Spleen (tissue), 11 donors: ENCODE results near the gene RIBC2. TPM values are rescaled to one million over a fixed set of nuclear protein-coding genes. Genes with fewer than 3 reads are reported as not detected.

ENCODE experiments used
- DNase-seq: peaks from one replicate; pipeline ENCODE4 v3.0.0-alpha.2; 2020
- H3K27ac ChIP-seq, 8 donors: fragments of 200-600 bp; sonication (generic) in 7 of 8; 1 replicate in 4 of 8; 2 replicates in 4 of 8; pipeline versions ENCODE4 v1.5.0 to v1.8.0; 2016 to 2021; ENCODE audit warnings: inconsistent platforms in 4 of 8, mild to moderate bottlenecking in 4 of 8, moderate library complexity in 1 of 8
- H3K27me3 ChIP-seq, 7 donors: fragments of 200-600 bp; sonication (generic) in 6 of 7; replicated peaks in 1 of 7; 1 replicate in 4 of 7; 2 replicates in 3 of 7; pipeline versions ENCODE4 v1.5.0 to v1.8.0; 2016 to 2021; ENCODE audit warnings: inconsistent platforms in 3 of 7, mild to moderate bottlenecking in 1 of 7
- H3K36me3 ChIP-seq, 6 donors: fragments of 200-600 bp; sonication (generic) in 5 of 6; 1 replicate in 4 of 6; 2 replicates in 2 of 6; pipeline versions ENCODE4 v1.5.0 to v1.8.0; 2016 to 2021; ENCODE audit warnings: inconsistent platforms in 2 of 6
- H3K4me1 ChIP-seq, 6 donors: fragments of 200-600 bp; sonication (generic) in 5 of 6; 1 replicate in 3 of 6; 2 replicates in 3 of 6; pipeline versions ENCODE4 v1.5.0 to v1.8.0; 2016 to 2021; ENCODE audit warnings: inconsistent platforms in 3 of 6
- H3K4me3 ChIP-seq, 8 donors: fragments of 200-600 bp; sonication (generic) in 7 of 8; 1 replicate in 4 of 8; 2 replicates in 4 of 8; pipeline versions ENCODE4 v1.5.0 to v1.8.0; 2016 to 2021; ENCODE audit warnings: inconsistent platforms in 4 of 8, mild to moderate bottlenecking in 4 of 8, moderate library complexity in 2 of 8
- H3K9me3 ChIP-seq, 8 donors: fragments of 200-600 bp; sonication (generic) in 7 of 8; 1 replicate in 4 of 8; 2 replicates in 4 of 8; pipeline versions ENCODE4 v1.5.0 to v1.8.0; 2016 to 2021; ENCODE audit warnings: inconsistent platforms in 4 of 8
- POLR2A ChIP-seq, 3 donors: fragments of 450-650 bp; IDR thresholded peaks; one replicate each; pipeline ENCODE4 v1.5.1; 2017; ENCODE audit warnings: antibody characterized with exemption in 3 of 3, mild to moderate bottlenecking in 1 of 3
- POLR2AphosphoS5 ChIP-seq, 3 donors: sonication (generic); formaldehyde crosslinking; IDR thresholded peaks; one replicate each; pipeline ENCODE4 v1.5.1; 2017; ENCODE audit warnings: antibody characterized with exemption in 3 of 3
- WGBS, 5 donors: extraction: QIAGEN DNeasy Blood & Tissue Kit in 3 of 5; methylation state at CpG; one replicate each; pipeline versions ENCODE4 v1.1.5 to v1.1.7; 2013 to 2018; 5-methylcytosine and 5-hydroxymethylcytosine counted together
- intact Hi-C: fragments of 100-400 bp; cut with DNase I; formaldehyde crosslinking; loops from one replicate; pipeline ENCODE4 v1.15.0; 2023; ENCODE audit warnings: low total_unique reads
- polyA plus RNA-seq, 3 donors: library from polyadenylated mRNA; stranded (reverse); fragments of 200-250 nt; gene quantifications; one replicate each; pipeline ENCODE4 v1.2.1, GENCODE V29; 2013
- total RNA-seq, 7 donors: library from RNA; depleted of rRNA in 3 of 7; stranded (reverse); fragments of >200 nt in 3 of 7; fragmentation: NEBNext Ultra II Directional in 4 of 7; extraction: Animal tissue kit (Norgen Biotek cat#: 25700) in 4 of 7; gene quantifications; one replicate each; pipeline versions ENCODE4 v1.1.0 to v1.2.1, GENCODE V29; 2016 to 2021
- TF ChIP-seq, protein P1 (sequence below), 11 experiments: fragments of 200-600 bp in 7 of 11; fragments of 450-650 bp in 4 of 11; sonication (generic) in 4 of 11; IDR thresholded peaks in 8 of 11; conservative IDR thresholded peaks in 3 of 11; 1 replicate in 7 of 11; 2 replicates in 4 of 11; pipeline versions ENCODE4 v1.4.0 to v1.8.0; 2016 to 2021; ENCODE audit warnings: antibody characterized with exemption in 11 of 11, inconsistent platforms in 4 of 11, mild to moderate bottlenecking in 1 of 11
- donor health status: healthy with polysubstance abuse.
- donor health status: DM: no; HTN: no; CAD: no; lungs with moderate emphysema.
- donor health status: DM: no; HTN: no; CAD: no.
- donor health status: Bipolar disorder and iron deficiency.
- donor health status: healthy.
- donor health status: DM: no; HTN: no; CAD: no.
- donor health status: DM: yes; HTN: yes; CAD: no.

RIBC2 gene
- total and polyA plus RNA-seq, 10 donors, result 0.27 to 0.83 (median 0.37) TPM; not detected in 4

DNA sequence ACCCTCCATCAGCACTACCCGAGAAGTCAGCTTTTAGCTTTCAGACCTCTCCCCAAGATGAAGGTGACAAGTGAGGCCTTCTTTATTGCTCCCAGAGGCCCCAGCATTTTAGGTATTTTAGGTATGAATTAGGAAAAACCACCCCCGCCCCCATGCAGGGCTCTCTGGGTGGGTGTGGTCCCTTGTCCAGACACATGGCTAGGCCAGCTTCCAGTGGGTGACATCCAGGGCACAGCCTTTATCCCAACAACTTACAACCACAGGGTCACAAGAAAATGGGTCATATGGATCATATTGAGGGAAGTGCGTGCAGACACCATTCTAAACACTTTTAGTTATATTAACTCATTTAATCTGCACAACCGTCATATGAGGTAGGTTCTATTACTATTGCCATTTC is 42.1 kb downstream of the RIBC2 start:
- 82 to 95% (median 92%) methylated on average over 4 of the region's 4 CpGs for WGBS, 5 donors
- Histone ChIP-seq H3K36me3 (no peaks in the 10 kb centered on the region), H3K4me1 (no peaks in the 10 kb centered on the region), H3K27me3 (peaks cover 0 to 16% (median 0%) of the 10 kb centered on the region in 7 donors), H3K9me3 (no peaks in the 10 kb centered on the region), H3K4me3 (no peak overlapping the region), H3K27ac (no peak overlapping the region)
- no peak for DNase-seq
- TF ChIP-seq, protein P1, sequence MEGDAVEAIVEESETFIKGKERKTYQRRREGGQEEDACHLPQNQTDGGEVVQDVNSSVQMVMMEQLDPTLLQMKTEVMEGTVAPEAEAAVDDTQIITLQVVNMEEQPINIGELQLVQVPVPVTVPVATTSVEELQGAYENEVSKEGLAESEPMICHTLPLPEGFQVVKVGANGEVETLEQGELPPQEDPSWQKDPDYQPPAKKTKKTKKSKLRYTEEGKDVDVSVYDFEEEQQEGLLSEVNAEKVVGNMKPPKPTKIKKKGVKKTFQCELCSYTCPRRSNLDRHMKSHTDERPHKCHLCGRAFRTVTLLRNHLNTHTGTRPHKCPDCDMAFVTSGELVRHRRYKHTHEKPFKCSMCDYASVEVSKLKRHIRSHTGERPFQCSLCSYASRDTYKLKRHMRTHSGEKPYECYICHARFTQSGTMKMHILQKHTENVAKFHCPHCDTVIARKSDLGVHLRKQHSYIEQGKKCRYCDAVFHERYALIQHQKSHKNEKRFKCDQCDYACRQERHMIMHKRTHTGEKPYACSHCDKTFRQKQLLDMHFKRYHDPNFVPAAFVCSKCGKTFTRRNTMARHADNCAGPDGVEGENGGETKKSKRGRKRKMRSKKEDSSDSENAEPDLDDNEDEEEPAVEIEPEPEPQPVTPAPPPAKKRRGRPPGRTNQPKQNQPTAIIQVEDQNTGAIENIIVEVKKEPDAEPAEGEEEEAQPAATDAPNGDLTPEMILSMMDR (IDR thresholded peaks at IDR 0.05 in 8 of 11, conservative IDR thresholded peaks at IDR 0.05 in 3 of 11), result no peak
- TF ChIP-seq POLR2AphosphoS5 (IDR thresholded peaks at IDR 0.05) (no peak), POLR2A (IDR thresholded peaks at IDR 0.05) (no peak)
- intact Hi-C loops, result no loop called here

DNA sequence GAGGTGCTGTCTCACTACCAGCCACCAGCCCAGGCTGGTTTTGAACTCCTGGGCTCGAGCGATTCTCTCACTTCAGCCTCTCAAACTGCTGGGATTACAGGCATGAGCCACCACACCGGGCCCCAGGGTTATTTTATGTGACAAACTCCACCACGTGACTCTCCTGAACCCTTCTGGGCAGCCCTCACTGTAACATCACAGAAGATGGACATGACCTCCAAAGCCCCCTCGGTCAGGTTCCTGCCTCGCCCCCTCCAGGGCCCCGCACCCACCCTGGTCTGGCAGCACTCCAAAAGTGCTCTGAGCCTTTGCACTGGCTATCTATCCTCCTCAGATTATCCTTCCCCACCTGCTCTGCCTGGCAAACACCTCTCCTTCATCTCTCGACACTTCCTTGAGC is 43.3 kb downstream of the RIBC2 start:
- H3K4me1 ChIP-seq, result no peaks in the 10 kb centered on the region
- intact Hi-C loops, result no loop called here
- H3K27me3 ChIP-seq, result peaks cover 0 to 8% (median 0%) of the 10 kb centered on the region in 7 donors
- no peak for TF ChIP-seq POLR2AphosphoS5 (IDR thresholded peaks at IDR 0.05)
- TF ChIP-seq POLR2A (IDR thresholded peaks at IDR 0.05), result no peak
- TF ChIP-seq, protein P1 (IDR thresholded peaks at IDR 0.05 in 8 of 11, conservative IDR thresholded peaks at IDR 0.05 in 3 of 11), result no peak
- WGBS, 5 donors, result 79 to 87% (median 82%) methylated on average over 8 of the region's 8 CpGs
- H3K4me3 ChIP-seq, result no peak overlapping the region
- no peak overlapping the region for H3K27ac ChIP-seq
- no peak for DNase-seq
- H3K36me3 ChIP-seq, result no peaks in the 10 kb centered on the region
- no peaks in the 10 kb centered on the region for H3K9me3 ChIP-seq

DNA sequence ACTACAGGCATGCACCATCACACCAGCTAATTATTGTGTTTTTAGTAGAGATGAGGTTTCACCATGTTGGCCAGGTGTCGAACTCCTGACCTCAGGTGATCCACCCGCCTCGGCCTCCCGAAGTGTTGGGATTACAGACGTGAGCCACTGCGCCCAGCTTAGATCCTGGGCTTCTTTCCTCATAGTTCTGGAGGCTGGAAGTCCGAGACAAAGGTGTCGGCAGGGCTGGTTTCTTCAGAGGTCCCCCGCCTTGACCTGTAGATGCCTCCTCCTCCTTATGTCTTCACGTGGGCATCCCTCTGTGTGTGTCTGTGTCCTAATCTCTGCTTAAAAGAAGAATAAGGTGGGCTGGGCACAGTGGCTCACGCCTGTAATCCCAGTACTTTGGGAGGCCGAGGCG is 45.0 kb downstream of the RIBC2 start:
- WGBS, 5 donors, result 92 to 98% (median 95%) methylated on average over 12 to 13 of the region's 13 CpGs
- no peaks in the 10 kb centered on the region for H3K36me3 ChIP-seq
- intact Hi-C loops, result no loop called here

DNA sequence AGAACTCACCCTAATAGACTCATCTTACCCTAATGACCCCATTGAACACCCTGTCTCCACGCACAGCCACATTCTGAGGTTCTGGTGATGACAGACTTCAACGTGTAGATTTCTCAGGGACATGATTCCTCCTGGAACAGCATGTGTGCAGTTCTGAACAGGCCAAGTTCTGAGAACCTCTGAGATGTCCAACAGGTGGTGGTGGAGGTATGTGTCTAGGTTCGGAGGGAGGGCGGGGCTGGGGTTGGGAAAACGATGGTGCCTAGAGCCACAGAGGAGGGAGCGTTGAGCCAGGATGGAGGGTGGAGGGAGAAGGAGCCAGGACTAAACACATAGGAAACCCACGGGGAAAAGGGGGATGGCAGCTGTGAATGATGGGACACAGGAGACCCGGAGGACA is 45.7 kb downstream of the RIBC2 start:
- WGBS, 5 donors, result 89 to 95% (median 91%) methylated on average over 8 of the region's 8 CpGs
- Histone ChIP-seq H3K4me3 (no peak overlapping the region), H3K36me3 (no peaks in the 10 kb centered on the region), H3K9me3 (peaks cover 0 to 4% (median 0%) of the 10 kb centered on the region in 8 donors), H3K4me1 (no peaks in the 10 kb centered on the region), H3K27ac (no peak overlapping the region), H3K27me3 (peaks cover 0 to 8% (median 0%) of the 10 kb centered on the region in 7 donors)
- no peak for DNase-seq
- TF ChIP-seq, protein P1 (IDR thresholded peaks at IDR 0.05 in 8 of 11, conservative IDR thresholded peaks at IDR 0.05 in 3 of 11), result no peak
- TF ChIP-seq POLR2AphosphoS5 (IDR thresholded peaks at IDR 0.05), result no peak
- TF ChIP-seq POLR2A (IDR thresholded peaks at IDR 0.05), result no peak
- intact Hi-C loops, result no loop called here

More for the DNA sequence above, 45.0 kb downstream of the RIBC2 start:
- no peak for DNase-seq
- H3K4me3 ChIP-seq, result no peak overlapping the region
- peaks cover 0 to 1% (median 0%) of the 10 kb centered on the region in 8 donors for H3K9me3 ChIP-seq
- peaks cover 0 to 8% (median 0%) of the 10 kb centered on the region in 7 donors for H3K27me3 ChIP-seq
- H3K4me1 ChIP-seq, result no peaks in the 10 kb centered on the region
- TF ChIP-seq, protein P1 (IDR thresholded peaks at IDR 0.05 in 8 of 11, conservative IDR thresholded peaks at IDR 0.05 in 3 of 11), result no peak
- TF ChIP-seq POLR2A (IDR thresholded peaks at IDR 0.05), result no peak
- TF ChIP-seq POLR2AphosphoS5 (IDR thresholded peaks at IDR 0.05), result no peak
- H3K27ac ChIP-seq, result no peak overlapping the region
